ENCODE data around the gene MROH9. TPM values are rescaled to one million over a fixed set of nuclear protein-coding genes. Genes with fewer than 3 reads are reported as not detected.

Gene MROH9
- total RNA-seq, 1 experiment from 2014 or later: not detected

GRCh38 chr1:171113382-171113781, 178.0 kb downstream of the MROH9 start:
- Histone ChIP-seq H3K27me3 (ENCODE audit: insufficient read depth, low read length) (peaks cover 9% of the 10 kb centered on the region; the same call in 1 of the 2 replicates), H2AFZ (ENCODE audit: low read depth, low read length, poor library complexity, severe bottlenecking) (no peak overlapping the region), H3K36me3 (ENCODE audit: control insufficient read depth in 1 of 2, insufficient read depth in 2 of 2, low read length in 2 of 2) (no peaks in the 10 kb centered on the region), H4K20me1 (ENCODE audit: insufficient read depth) (no peaks in the 10 kb centered on the region), H3K4me3 (replicated peaks in 1 of 2; ENCODE audit: low read depth in 1 of 2, low read length in 2 of 2) (no peak overlapping the region), H3K9ac (ENCODE audit: low read length) (no peak overlapping the region), H3K4me2 (ENCODE audit: low read length) (no peak overlapping the region), H3K4me1 (ENCODE audit: control insufficient read depth in 1 of 2, insufficient read depth in 2 of 2, low read length in 2 of 2) (no peaks in the 10 kb centered on the region), H3K9me3 (ENCODE audit: control insufficient read depth in 1 of 2, insufficient read depth in 1 of 2, low read depth in 1 of 2, low read length in 2 of 2) (no peaks in the 10 kb centered on the region), H3K79me2 (ENCODE audit: insufficient read depth, low read length) (no peaks in the 10 kb centered on the region), H3K27ac (ENCODE audit: low read depth, low read length) (no peak overlapping the region), H3K9me2 (ENCODE audit: insufficient read depth) (no peaks in the 10 kb centered on the region)
- TF ChIP-seq FOSL1 (IDR thresholded peaks at IDR 0.05; ENCODE audit: low read depth) (no peak), RAD21 (IDR thresholded peaks at IDR 0.05; ENCODE audit: low read depth) (no peak), CTCF (IDR thresholded peaks at IDR 0.05 in 2 of 3, conservative IDR thresholded peaks at IDR 0.05 in 1 of 3; ENCODE audit: borderline replicate concordance in 1 of 3, insufficient read depth in 1 of 3, low read depth in 2 of 3, low read length in 2 of 3) (no peak), SRF (IDR thresholded peaks at IDR 0.05; ENCODE audit: low read depth) (no peak), TCF7L2 (IDR thresholded peaks at IDR 0.05; ENCODE audit: borderline replicate concordance, extremely low read depth, insufficient read depth, insufficient read length) (no peak), ZBTB33 (IDR thresholded peaks at IDR 0.05; ENCODE audit: extremely low read depth, insufficient replicate concordance, low read length) (no peak), YY1 (IDR thresholded peaks at IDR 0.05; ENCODE audit: extremely low read depth, insufficient replicate concordance, low read depth, low read length) (no peak), ZNF274 (IDR thresholded peaks at IDR 0.05; ENCODE audit: low read depth, low read length) (no peak), MAX (IDR thresholded peaks at IDR 0.05) (no peak), CEBPB (IDR thresholded peaks at IDR 0.05; ENCODE audit: low read depth) (no peak), CBX3 (IDR thresholded peaks at IDR 0.05; ENCODE audit: low read depth) (no peak), REST (IDR thresholded peaks at IDR 0.05; ENCODE audit: low read depth) (no peak)
- CTCF ChIA-PET: no interaction called here
- ATAC-seq (no peak), DNase-seq (ENCODE audit: low read depth, low spot score) (no peak)
- POLR2A ChIA-PET: no interaction called here
- RAD21 ChIA-PET (ENCODE audit: low non-redundant PET in 1 of 2, low total read pairs in 2 of 2, uncharacterized antibody in 2 of 2, unreplicated experiment in 2 of 2): no interaction called here
- no TSS peak for BruUV-seq (replicated peaks)
- intact Hi-C loops (cut with micrococcal nuclease): no loop called here

All from HCT116 (cell line).